CMK (cell line): ENCODE data around the gene BTBD10.
A peak's percentile ranks its signal among the peaks of the same experiment; 100 is the strongest.
"Not testable (repeated sequence)": the region's sequence is repeated elsewhere in the genome, so short reads cannot be mapped to it uniquely, and the experiment has no call there.

Experiments
- DNase-seq: peaks from one replicate; pipeline ENCODE4 v3.0.0-alpha.2; 2010; ENCODE audit warnings: low read depth

The BTBD10 gene

DNA sequence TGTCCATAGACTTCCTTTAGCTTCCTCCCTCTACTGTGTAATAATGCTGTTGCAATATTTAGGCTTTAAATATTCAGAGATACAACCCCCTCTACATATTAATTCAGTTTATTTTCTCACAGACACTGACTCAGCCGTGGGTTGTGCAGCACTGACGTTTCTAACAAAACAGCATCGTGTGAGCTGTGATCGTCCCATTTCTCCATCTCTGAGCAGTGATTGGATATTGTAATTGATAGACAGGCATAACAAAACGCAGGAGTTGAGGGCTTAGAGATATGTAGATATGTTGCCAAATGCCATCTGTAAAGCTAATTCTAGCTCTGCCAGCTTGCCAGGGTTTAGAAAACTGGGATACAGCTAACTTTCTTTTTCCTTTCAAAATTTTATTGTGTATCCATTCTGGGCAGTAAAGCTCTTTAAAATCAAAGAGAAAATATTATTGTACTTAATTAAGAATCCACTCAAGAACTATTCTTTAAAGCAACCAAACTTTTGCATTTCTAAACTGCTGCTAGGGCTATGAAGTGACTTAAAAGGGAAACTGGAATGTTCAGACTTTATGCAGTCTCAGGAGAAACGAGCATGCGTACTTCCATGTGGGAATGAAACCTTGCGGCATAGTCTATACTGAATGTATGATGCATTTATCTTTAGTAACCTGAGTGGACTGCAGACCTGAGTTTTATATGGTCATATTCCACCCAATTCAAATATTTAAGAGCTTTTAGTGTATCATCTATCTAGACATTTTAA, 22.7 kb downstream of the BTBD10 start:
- no peak for DNase-seq

DNA sequence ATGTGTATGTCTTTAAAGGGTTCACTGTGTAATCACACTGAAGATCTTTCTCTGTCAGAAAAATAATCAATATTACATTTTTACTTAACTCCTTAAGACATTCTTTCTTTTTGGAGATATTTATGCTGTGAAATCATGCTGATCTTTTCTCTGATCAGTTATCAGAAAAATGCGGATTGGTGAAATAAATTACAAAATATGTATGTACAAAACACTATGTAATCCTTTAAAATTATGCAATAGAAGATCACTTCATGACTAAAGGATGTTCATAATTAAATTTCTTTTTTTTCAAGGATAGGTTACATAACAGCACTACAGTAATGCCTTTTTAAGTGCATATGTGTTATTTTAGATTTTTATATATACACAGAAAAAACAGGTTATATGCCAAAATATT, 24.7 kb downstream of the BTBD10 start:
- DNase-seq: no peak

DNA sequence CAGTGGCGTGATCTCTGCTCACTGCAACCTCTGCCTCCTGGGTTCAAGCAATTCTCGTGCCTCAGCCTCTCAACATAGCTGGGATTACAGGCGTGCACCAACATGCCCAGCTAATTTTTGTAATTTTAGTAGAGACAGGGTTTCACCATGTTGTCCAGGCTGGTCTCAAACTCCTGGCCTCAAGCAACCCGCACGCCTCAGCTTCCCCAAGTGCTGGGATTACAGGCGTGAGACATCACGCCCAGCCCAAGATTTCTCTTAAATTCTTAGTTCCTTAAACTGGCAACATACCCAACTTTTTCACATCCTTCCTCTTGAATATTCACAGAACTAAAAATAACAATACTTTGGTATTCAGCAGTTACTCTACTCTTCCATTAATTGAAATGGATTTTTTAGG, 26.2 kb downstream of the BTBD10 start:
- not testable (repeated sequence) for DNase-seq

DNA sequence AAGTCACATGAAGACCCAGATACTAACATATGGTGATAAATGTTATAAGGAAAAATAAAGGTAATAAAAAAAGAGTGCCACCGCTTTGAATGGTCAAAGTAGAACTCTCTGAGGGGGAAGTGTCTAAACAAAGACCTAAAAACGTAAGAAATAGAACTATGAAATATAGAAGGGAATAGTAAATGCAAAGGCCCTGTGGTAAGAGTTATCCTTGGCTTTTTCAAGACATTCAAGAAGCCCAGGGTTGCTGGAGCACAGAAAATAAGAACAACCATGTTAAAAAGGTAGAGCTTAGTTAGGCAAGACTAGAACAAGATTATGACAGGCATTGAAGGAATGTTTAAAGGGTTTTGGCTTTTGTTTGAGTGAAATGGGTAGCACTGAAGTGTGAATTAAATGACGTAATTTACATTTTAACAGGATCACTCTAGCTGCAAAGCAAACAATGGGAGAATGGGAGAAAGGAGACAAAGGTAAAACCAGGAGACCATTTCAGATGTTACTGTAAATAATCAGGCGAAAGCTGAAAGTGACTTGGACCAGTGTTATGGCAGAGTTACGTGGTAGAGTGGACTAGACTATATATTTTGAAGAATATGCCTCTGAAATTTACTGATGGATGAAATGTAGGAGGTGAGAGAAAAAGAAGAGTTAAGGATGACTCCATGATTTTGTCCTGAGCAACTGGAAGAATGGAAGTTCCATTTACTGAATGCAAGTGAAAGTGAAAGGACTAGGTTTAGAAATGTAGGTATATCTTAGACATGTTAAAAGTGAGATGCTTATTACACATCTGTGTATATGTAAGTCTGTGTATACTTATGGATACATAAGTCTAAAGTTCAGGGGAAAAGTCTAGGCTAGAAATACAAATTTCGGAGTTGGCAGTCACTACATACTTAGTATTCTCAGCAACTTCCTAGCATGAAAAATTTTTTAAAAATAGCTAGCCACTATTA, 28.5 kb downstream of the BTBD10 start:
- DNase-seq: no peak

DNA sequence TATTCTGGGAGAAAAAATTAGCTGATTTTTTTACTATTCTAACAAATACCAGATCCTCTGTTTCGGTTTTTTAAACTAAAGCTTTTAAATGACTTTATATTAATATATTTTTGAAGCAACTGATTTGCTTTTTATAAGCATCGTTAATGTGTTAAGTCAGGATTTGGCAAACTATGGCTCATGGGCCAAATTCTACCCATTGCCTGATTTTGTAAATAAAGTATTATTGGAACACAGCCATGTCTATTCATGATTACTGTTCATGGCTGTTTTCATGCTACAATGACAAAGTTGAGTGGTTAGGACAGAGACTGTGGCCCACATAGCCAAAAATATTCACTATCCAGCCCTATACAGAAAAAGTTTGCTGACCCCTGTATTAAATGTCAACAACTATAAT, 29.6 kb downstream of the BTBD10 start:
- no peak for DNase-seq

DNA sequence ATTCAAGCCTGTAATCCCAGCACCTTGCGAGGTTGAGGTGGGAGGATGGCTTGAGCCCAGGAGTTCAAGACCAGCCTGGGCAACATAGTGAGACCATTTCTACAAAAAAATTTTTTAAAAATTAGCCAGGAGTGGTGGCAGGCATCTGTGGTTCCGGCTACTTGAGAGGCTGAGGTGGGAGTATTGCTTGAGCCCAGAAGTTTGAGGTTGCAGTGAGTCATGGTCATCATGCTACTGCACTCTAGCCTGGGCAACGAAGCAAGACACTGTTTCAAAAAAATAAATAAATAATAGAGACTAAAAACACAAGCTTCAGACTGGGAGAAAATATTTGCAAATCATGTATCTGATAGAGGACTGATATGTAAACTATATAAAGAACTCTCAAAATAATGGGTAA, 33.2 kb downstream of the BTBD10 start:
- DNase-seq: no peak

DNA sequence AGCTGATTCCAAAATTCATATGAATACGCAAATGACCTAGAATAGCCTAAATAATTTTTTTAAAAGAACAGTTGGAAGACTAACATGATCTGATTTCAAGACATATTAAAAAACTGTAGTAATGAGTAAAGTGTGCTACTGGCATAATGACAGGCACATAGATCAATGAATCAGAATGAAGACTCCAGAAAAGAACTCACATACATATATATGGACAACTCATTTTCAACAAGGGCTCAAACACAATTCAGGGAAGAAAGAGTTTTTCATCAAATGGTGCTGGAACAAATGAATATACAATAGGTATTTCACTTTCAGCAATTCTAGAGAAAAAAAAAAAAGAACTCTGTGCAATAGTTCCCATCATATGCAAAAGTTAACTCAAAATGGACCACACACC, 33.7 kb downstream of the BTBD10 start:
- no peak for DNase-seq

DNA sequence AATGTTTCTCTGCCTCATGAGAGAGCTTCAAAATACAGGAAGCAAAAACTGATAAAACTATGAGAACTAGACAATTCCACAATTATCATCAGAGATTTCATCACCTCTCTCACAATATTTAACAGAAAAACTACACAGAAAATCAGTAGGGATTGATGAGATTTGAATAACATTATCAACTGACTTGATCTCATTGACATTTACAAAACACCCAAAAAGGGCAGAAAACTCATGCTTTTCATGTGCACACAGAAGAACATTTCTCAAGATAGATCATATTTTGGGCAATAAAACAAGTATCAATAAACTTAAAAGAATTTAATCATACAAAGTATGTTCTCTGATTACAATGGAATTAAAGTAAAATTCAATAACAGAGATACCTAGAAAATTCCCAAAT, 35.6 kb downstream of the BTBD10 start:
- no peak for DNase-seq

DNA sequence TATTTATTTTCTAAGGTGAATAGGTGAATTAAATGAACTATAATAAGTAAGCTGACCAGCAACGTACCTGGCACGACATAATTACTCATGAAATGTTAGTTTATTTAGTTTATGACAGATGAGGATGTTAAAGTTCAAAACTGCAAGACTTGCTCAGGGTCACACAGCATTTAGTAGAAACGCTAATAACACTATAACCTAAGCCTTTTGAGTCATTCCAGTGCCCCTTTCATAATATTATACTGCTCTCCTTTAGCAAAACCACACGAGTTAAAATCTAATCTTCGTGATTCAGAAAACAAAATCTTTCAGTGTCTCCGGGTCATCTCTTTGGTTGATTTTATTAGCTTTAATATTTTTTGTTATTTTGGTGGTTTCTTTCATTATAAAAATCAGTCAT, 39.6 kb downstream of the BTBD10 start:
- no peak for DNase-seq

DNA sequence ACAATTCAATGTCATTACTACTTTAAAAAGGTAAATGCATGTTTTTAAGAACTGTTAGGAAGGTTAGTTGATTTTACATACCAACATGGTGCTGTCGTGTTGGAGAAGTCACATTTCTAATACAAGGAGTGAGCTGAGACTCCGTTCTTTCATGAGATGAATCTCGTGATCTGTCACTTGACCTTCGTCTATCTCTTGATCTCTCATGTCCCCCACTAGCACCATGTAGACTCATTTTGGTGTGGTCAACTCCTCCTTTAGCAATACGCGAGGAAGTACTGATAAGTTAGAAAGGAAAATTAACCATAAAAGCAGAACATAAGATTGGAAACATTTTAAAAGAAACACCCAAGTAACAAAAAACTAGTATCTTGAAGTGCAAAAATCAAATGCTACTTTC, 41.5 kb downstream of the BTBD10 start:
- peak; percentile 2 for DNase-seq

DNA sequence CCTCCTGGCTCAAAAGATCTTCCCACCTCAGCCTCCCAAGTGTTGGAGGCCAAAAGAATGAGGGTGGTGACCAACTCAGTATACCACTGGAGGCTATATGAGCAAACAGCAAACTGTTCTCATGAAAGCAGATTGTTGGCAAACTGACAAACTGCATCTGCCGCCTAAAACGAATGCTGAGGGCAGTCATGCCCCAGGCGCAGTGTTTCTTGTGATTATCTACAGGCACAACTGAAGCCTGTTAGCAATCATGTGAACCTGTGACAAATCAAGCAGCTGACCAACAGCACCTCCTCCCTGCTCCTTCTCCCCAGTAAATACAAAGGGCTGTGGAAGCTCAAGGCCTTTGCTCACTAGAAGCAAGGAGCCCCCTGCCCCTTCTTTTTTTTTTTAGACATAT, 47.8 kb downstream of the BTBD10 start:
- DNase-seq: no peak

DNA sequence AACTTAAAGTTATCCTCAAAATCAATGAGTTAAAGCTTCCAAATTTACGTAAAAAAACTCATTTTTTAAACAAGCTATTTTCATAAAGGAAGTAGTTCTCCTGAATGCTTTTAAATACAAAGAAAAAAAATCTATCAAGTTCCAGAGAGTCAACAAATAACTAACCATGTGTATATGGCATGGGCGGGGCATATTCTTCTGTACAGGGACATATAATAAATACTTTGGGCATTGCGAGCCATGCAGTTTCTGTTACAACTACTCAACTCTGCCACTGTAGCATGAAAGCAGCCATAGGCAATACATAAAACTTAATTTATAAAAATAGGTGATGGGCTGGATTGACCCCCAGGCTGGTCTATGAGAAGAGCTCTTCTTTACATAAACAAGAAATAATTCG, 57.8 kb downstream of the BTBD10 start:
- no peak for DNase-seq

DNA sequence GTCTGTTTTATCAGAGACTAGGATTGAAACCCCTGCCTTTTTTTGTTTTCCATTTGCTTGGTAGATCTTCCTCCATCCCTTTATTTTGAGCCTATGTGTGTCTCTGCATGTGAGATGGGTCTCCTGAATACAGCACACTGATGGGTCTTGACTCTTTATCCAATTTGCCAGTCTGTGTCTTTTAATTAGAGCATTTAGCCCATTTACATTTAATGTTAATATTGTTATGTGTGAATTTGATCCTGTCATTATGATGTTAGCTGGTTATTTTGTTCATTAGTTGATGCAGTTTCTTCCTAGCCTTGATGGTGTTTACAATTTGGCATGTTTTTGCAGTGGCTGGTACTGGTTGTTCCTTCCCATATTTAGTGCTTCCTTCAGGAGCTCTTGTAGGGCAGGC, 64.7 kb downstream of the BTBD10 start:
- not testable (repeated sequence) for DNase-seq

DNA sequence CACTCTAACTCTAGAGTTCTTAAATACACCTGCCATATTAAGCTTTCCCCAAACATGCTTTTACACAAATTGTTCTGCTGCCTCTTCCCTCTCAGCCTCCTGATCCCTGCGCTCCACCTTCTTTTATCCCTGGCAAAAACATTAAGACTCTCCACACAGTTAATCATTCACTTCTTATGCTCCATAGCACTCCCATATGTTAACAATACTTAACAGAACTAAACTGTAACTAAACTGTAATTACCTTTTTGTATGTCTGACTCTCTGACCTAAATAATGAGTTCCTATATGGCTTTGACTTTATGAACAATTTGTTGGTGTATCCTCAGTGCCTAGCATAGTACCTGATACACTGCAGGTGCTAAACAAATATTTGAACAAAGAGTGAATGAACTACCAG, 71.8 kb downstream of the BTBD10 start:
- DNase-seq: no peak

DNA sequence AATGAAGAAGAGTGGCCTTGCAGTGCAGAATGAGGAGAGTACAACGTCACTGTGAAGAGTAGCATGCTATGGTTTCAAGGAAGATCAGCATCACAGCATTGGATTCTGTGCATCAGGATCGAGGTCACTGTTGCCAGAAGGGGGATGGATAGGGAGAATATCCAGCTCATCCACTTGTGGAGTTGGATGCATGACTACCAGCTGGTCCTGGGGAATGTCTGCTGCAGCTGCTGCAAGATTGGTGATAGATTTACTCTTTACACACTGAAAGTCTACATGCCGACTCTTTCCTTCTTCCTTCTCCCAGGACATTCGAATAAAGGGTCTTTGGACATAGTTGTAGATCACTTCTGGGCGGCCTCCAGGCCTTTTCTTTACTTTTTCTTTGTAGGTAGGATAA, 74.3 kb downstream of the BTBD10 start:
- no peak for DNase-seq

DNA sequence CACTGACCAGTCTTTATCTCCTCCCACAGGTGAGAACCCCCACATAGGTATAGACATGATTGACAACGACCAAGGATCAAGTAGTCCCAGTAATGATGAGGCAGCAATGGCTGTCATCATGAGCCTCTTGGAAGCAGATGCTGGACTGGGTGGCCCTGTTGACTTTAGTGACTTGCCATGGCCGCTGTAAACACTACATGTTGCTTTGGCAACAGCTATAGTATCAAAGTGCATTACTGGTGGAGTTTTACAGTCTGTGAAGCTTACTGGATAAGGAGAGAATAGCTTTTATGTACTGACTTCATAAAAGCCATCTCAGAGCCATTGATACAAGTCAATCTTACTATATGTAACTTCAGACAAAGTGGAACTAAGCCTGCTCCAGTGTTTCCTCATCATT, 76.5 kb downstream of the BTBD10 start:
- no peak for DNase-seq

DNA sequence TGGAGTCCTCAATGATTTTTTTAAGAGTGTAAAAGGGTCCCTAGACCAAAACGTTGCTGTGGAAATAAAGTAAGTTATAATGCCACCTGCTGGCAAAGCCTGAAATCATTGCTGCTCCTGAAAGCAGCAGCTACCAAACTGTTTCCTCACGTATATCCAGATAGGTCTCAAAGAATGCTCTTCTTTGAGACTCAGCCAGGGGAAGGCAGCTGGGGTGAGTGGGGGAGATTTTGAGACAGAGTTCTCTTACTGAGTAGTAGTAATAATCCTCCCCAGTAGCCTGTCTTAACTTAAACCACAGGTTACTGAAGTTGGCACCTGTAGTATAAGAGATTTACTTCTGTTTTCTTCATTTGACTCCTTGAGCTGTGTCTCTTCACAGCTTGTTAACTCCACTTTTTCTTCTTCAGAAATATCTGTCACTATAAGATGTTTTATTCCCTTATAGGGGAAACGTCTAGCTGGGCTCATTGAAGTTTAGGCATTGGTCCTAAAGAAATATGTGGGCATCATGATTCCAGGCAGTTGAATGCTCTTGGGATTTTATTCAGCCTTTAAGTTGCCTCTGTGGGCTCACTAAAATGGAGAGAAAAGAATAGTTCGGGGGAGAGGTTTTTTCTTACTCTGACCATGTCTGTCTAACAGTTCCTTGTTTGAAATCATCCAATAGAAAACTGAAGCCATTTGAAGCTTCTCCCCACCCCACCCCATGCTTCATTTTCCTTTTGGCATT, 77.9 kb downstream of the BTBD10 start:
- peak; percentile 34 for DNase-seq

DNA sequence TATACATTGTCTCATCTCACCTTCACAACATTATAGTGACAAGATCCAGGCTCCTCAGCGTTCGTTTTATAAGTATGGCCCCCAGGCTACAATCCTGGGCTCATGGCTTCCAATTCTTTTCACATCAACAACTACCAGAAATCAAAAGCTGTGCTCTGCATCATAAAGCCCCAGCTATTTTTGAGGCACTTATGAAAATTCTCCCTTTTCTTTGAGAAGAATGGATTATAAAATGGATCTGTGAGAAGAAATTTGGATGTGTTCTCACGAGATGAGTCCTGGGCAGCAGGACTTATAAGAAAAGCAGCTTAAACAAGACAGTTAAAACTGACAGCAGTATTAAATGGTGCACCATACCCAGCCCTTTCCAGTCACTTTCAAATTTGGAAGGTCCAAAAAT, 80.3 kb downstream of the BTBD10 start:
- no peak for DNase-seq

DNA sequence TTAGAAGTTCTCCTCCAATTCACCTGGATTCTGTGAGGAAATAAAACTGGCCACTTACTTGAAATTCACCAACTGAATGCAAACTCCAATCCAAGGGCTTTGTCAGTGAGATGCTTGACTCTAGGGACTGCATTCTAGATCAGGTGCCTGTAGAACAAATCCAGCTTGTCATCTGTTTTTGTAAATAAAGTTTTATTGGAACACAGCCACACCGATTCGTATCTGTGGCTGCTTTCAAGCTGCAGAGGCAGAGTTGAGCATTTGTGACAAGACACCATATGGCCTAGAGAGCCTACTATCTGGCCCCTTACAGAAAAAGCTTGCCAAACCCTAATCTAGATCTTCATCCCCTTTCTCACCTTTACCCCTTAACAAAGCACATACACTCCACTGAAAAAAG, 82.3 kb downstream of the BTBD10 start:
- no peak for DNase-seq

DNA sequence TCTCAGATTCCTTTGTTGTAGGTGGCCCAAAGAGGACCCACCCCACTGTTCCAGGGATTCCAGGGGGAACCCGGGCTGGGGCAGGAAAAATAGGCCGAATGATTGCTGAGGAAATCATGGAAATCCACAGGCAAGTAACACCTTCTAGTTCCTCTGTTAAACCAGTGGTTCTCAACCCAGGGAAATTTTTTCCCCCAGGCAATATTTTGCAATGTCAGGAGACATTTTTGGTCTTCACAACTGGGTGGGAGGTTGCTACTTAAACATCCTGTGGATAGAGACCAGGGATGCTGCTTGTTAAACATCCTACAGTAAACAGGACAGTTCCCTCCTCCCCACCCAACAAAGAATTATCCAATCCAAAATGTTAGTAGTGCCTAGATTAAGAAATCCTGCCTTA, 84.7 kb downstream of the BTBD10 start:
- no peak for DNase-seq

DNA sequence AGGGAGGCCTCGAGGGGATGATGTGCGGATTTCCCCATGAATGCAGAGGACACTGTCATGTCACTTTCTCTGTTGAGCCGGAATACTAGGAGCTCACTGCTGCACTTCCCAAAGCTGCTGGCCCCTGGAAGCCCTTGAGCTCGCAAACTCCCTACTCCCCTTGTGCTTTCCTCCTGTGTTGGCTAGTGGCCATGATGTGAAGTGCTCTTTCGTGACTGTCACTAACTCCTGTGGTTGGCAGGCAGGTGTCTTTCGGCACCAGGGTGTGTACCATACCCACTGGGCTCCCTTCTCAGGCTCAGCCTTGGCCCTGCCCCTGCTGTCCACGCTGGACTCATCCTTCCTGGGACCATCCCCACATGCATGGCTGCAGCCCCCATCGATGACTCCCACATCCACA, 86.2 kb downstream of the BTBD10 start:
- DNase-seq: no peak

DNA sequence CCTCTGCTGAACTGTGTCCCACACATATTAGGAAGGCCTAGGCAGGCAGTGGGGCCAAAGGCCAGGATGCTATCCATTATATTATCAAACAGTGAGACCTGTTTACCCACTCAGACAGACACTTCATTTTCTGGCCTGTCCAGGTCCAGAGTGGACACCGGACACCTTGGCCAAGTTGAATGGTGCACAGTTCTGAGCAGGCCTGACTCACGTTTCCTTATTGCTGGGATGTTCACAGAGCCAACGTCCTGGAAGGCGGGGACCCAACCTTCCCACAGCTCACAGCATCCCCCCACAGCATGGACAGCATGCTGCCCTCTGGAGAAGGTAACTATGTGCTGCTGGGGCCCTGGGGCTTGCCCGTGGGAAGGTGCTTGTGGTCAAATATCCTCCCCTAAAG, 86.6 kb downstream of the BTBD10 start:
- no peak for DNase-seq

DNA sequence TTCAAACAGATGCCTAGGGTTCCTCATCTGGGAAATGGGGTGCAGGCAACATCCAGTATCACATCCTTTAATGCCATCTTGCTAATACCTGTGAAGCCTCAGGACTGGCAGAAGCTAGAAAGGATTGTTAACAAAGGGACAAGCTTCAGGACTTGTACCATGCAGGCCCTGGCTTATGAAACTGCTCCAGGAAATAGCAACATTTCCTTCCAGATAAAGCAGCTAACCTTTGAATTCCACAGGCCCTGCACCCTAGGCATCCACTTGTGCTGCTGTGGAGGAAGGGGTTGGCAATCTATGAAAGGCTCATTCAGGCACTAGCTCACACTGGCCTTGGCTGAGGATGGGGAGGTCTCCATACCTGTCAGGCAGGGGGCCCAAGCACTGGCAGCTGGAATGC, 87.2 kb downstream of the BTBD10 start:
- DNase-seq: no peak
